ENCODE data around the gene SLC25A39.

Gene SLC25A39

DNA sequence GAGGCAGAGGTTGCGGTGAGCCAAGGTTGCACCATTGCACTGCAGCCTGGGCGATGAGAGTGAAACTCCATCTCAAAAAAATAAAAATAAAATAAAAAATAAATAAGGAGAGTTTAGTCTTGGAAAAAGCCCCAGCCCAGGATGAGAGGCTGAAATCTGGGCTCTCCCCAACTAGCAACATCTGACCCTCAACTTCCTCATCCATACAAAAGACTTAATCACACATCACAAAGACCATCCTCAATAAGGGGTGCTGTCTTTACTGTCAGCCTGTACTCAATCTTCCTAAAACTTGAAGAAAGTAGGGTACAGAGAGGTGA, 45.3 kb downstream of the SLC25A39 start:
- no peak for DNase-seq (ENCODE audit: low read depth)

DNA sequence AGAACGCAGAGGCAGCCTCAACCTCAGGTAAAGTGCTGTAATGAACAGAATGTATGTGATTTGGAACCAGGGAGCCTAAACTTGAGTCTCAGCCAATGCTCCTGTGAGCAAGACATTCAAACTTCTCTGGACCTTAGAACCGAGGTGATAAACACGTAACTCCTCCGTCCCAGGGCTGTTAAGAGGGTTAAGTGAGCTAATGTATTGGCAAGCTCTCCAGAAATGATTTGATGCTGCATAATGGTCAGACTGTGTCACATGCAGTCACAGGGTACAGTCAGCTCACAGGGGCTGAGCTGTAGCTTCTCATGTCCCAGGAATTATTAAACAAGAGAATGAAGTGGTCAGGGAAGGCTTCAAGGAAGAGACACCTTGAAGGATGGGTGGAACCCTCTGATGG, 46.6 kb downstream of the SLC25A39 start:
- no peak for DNase-seq (ENCODE audit: low read depth)

DNA sequence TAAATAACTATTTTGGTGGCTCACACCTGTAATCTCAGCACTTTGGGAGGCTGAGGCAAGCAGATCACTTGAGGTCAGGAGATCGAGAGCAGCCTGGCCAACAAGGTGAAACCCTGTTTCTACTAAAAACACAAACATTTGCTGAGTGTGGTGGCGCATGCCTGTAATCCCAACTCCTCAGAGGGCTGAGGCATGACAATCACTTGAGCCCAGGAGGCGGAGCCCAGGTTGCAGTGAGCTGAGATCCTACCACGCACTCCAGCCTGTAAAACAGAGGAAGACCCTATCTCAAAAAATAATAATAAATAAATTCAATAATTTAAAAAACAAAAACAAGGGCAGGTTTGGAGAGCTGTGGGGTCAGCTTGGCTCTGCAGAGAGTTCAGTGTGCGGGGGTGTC, 51.0 kb downstream of the SLC25A39 start:
- no peak for DNase-seq (ENCODE audit: low read depth)

DNA sequence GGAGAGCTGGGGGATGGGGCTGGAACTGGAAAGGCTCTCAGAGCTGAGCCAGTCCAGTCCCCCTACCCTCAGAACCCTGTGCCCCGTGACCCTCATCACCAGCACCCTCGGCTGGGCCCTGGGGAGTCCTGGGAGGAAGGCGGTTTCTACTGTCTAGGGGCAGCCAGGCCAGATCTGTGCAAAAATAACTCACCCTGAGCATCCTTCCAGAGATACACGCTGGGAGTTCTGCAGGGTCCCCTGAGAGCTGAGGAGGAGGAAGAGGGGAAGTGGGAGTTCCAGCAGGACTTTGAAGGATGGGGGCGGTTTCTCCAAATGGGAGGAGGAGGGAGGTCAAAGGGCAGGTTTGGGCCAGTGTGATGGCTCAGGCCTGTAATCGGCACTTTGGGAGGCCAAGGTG, 51.7 kb downstream of the SLC25A39 start:
- no peak for DNase-seq (ENCODE audit: low read depth)

DNA sequence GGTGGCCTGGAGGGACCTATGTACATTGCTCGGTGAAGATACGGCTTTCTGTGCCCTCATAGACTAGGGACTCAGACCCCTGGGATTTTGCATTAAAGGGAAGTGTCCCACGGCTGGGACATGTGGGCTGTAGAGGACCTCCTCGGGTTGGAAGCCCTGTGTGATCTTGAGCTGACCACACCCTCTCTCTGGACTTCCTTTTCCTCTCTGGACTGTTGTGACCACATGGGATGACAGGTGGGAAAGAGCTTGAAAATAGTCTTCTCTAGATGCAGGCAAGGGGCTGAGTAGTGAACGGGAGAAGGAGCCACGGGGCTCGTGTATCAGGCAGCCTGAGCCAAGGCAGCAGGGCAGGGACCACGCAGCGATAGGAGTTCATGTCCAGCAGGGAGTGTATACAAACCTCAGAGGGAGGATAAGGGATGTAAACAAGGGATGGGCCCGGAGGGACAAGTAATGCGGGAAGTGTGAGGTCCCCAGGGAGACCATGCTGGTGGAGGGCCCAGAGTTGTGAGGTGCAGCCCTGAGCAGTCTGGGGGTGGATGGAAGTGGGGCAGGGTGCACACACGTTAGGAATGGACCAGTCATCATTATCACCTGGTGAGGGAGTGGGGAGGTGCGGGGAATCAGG, 52.2 kb downstream of the SLC25A39 start:
- no peak for DNase-seq (ENCODE audit: low read depth)
